Measurements from ENCODE around the gene HES2.

GRCh38 chr1:6408023-6408422, 11.7 kb downstream of the HES2 start:
- TF ChIP-seq CTCF (IDR thresholded peaks at IDR 0.05; ENCODE audit: insufficient read depth, low read length, poor library complexity, severe bottlenecking) (no peak), EZH2phosphoT487 (conservative IDR thresholded peaks at IDR 0.05; ENCODE audit: low read length) (no peak)
